ENCODE data around the gene ABCA5.

- TF ChIP-seq CTCF (IDR thresholded peaks at IDR 0.05 in 2 of 3, conservative IDR thresholded peaks at IDR 0.05 in 1 of 3; ENCODE audit: control insufficient read depth in 2 of 3, extremely low read depth in 1 of 3, insufficient read depth in 1 of 3, low read depth in 3 of 3, low read length in 3 of 3), result no peak
- TF ChIP-seq ESRRA (IDR thresholded peaks at IDR 0.05; ENCODE audit: low read length), result no peak
These were observed 103.1 kb downstream of the ABCA5 start for GRCh38 chr17:69223809-69224208.

All from GM12878 (cell line).